GM06990 (cell line): ENCODE data around the gene NR2E1.
A peak's percentile ranks its signal among the peaks of the same experiment; 100 is the strongest.

Experiments
- DNase-seq: peaks from one replicate; pipeline ENCODE4 v3.0.0-alpha.2; 2011; ENCODE audit not compliant: insufficient read length; ENCODE audit errors: extremely low read depth
- H3K27me3 ChIP-seq: replicated peaks from 2 replicates; pipeline ENCODE4 v1.6.0; 2011; ENCODE audit warnings: low read length; ENCODE audit not compliant: control insufficient read depth, insufficient read depth
- H3K36me3 ChIP-seq: 2 replicates; pipeline ENCODE4 v1.5.1; 2011; ENCODE audit warnings: low read length; ENCODE audit not compliant: control insufficient read depth, insufficient read depth
- H3K4me3 ChIP-seq: replicated peaks from 2 replicates; pipeline ENCODE4 v1.5.1; 2011; ENCODE audit warnings: low read depth, mild to moderate bottlenecking, control low read depth, low read length
- CTCF ChIP-seq: IDR thresholded peaks from 2 replicates; pipeline ENCODE4 v1.5.1; 2011; ENCODE audit warnings: low read length, control low read depth, mild to moderate bottlenecking, inconsistent platforms; ENCODE audit not compliant: insufficient read depth, poor library complexity, severe bottlenecking

NR2E1 gene

GRCh38 chr6:108118810-108119768, 46.7 kb upstream of the NR2E1 start:
- no peak for TF ChIP-seq CTCF
- H3K36me3 ChIP-seq, result no peaks in the 10 kb centered on the region
- H3K4me3 ChIP-seq, result peak overlapping the region; percentile 42
- peaks cover 3% of the 10 kb centered on the region for H3K27me3 ChIP-seq
- no peak for DNase-seq

GRCh38 chr6:108119769-108120141, 46.1 kb upstream of the NR2E1 start:
- peaks cover 4% of the 10 kb centered on the region for H3K27me3 ChIP-seq
- no peaks in the 10 kb centered on the region for H3K36me3 ChIP-seq
- TF ChIP-seq CTCF, result no peak
- DNase-seq, result no peak
- H3K4me3 ChIP-seq, result no peak overlapping the region

- TF ChIP-seq CTCF, result no peak
- peaks cover 4% of the 10 kb centered on the region for H3K27me3 ChIP-seq
Observed at GRCh38 chr6:108120311-108120710, 45.5 kb upstream of the NR2E1 start.

GRCh38 chr6:108121612-108122011, 44.2 kb upstream of the NR2E1 start:
- no peak for TF ChIP-seq CTCF
- H3K4me3 ChIP-seq, result no peak overlapping the region
- H3K36me3 ChIP-seq, result no peaks in the 10 kb centered on the region
- DNase-seq, result no peak
- H3K27me3 ChIP-seq, result peaks cover 3% of the 10 kb centered on the region

More at GRCh38 chr6:108120311-108120710, 45.5 kb upstream of the NR2E1 start:
- no peaks in the 10 kb centered on the region for H3K36me3 ChIP-seq
- H3K4me3 ChIP-seq, result no peak overlapping the region
- no peak for DNase-seq

GRCh38 chr6:108123481-108123929, 42.3 kb upstream of the NR2E1 start:
- H3K27me3 ChIP-seq, result peaks cover 3% of the 10 kb centered on the region
- H3K4me3 ChIP-seq, result no peak overlapping the region
- no peak for TF ChIP-seq CTCF
- H3K36me3 ChIP-seq, result no peaks in the 10 kb centered on the region
- DNase-seq, result no peak
